IMR-90 (cell line): ENCODE results near the gene PCED1A. TPM values are rescaled to one million over a fixed set of nuclear protein-coding genes. Genes with fewer than 3 reads are reported as not detected.
A peak's percentile ranks its signal among the peaks of the same experiment; 100 is the strongest.

ENCODE experiments used
- ATAC-seq: fragments of 200-7000 bp; cut with Tn5 transposase; 2 replicates; pipeline ENCODE4 v1.9.1; 2020; ENCODE audit warnings: low read depth, mild to moderate bottlenecking, moderate library complexity
- BruUV-seq: library from RNA; stranded (reverse); fragments of 400-500 nt; replicated peaks from 2 replicates; lab custom pipeline; 2021; lab: Mats Ljungman, UMichigan
- CTCF ChIA-PET: fragments of 300-600 bp; formaldehyde crosslinking; extraction: SDS; loops from one replicate; lab custom pipeline; 2021; ENCODE audit warnings: antibody characterized with exemption; lab: Yijun Ruan, JAX
- POLR2A ChIA-PET: fragments of 300-600 bp; sonication (Branson Sonifier 250); formaldehyde crosslinking; loops from one replicate; lab custom pipeline; 2022; ENCODE audit warnings: antibody characterized with exemption; ENCODE audit not compliant: unreplicated experiment; lab: Charles Lee
- DNase-seq: peaks from one replicate; pipeline ENCODE4 v3.0.0; 2013
- H2AFZ ChIP-seq: replicated peaks from 2 replicates; pipeline ENCODE3; 2013; ENCODE audit warnings: low read length, mild to moderate bottlenecking; ENCODE audit not compliant: poor library complexity
- H2AK5ac ChIP-seq: 2 replicates; pipeline ENCODE4 v1.6.1; 2013; ENCODE audit warnings: low read depth, low read length, inconsistent platforms
- H2AK9ac ChIP-seq: replicated peaks from 2 replicates; pipeline ENCODE3; 2013; ENCODE audit warnings: mild to moderate bottlenecking, low read depth, low read length, moderate library complexity; ENCODE audit not compliant: poor library complexity
- H2BK120ac ChIP-seq: 2 replicates; pipeline ENCODE4 v1.6.1; 2013; ENCODE audit warnings: low read depth, low read length, inconsistent platforms
- H2BK15ac ChIP-seq: 3 replicates; pipeline ENCODE4 v1.6.1; 2013; ENCODE audit warnings: low read depth, low read length, inconsistent platforms
- H2BK20ac ChIP-seq: 2 replicates; pipeline ENCODE4 v1.6.1; 2013; ENCODE audit warnings: low read depth, mild to moderate bottlenecking, inconsistent platforms, low read length, moderate library complexity
- H2BK5ac ChIP-seq: 2 replicates; pipeline ENCODE4 v1.6.1; 2013; ENCODE audit warnings: mild to moderate bottlenecking, low read depth, low read length, inconsistent platforms; ENCODE audit not compliant: poor library complexity, severe bottlenecking
- H3K14ac ChIP-seq: replicated peaks from 2 replicates; pipeline ENCODE4 v1.6.1; 2013; ENCODE audit warnings: low read depth, low read length, inconsistent platforms
- H3K18ac ChIP-seq: 2 replicates; pipeline ENCODE4 v1.6.1; 2013; ENCODE audit warnings: low read depth, low read length, control low read depth
- H3K23ac ChIP-seq: 2 replicates; pipeline ENCODE4 v1.6.1; 2013; ENCODE audit warnings: low read depth, low read length, inconsistent platforms
- H3K27ac ChIP-seq: 2 replicates; pipeline ENCODE4 v1.5.1; 2013; ENCODE audit warnings: mild to moderate bottlenecking, control low read depth, low read length; ENCODE audit not compliant: insufficient read depth
- H3K27me3 ChIP-seq: 2 replicates; pipeline ENCODE4 v1.6.1; 2013; ENCODE audit warnings: low read length; ENCODE audit not compliant: control insufficient read depth, insufficient read depth
- H3K36me3 ChIP-seq: 2 replicates; pipeline ENCODE4 v1.6.1; 2013; ENCODE audit warnings: low read length, mixed read lengths; ENCODE audit not compliant: control insufficient read depth, insufficient read depth
- H3K4ac ChIP-seq: 2 replicates; pipeline ENCODE4 v1.6.1; 2013; ENCODE audit warnings: low read depth, low read length, inconsistent platforms
- H3K4me1 ChIP-seq: 2 replicates; pipeline ENCODE4 v1.6.1; 2013; ENCODE audit warnings: low read length, mixed read lengths; ENCODE audit not compliant: control insufficient read depth, insufficient read depth
- H3K4me2 ChIP-seq: 2 replicates; pipeline ENCODE4 v1.6.1; 2013; ENCODE audit warnings: low read depth, mild to moderate bottlenecking, control low read depth, low read length, moderate library complexity
- H3K4me3 ChIP-seq: 2 replicates; pipeline ENCODE4 v1.5.1; 2013; ENCODE audit warnings: low read depth, mild to moderate bottlenecking, control low read depth, low read length, moderate library complexity; ENCODE audit not compliant: insufficient read depth
- H3K56ac ChIP-seq: 2 replicates; pipeline ENCODE4 v1.6.1; 2013; ENCODE audit warnings: low read length, inconsistent platforms; ENCODE audit not compliant: insufficient read depth; ENCODE audit errors: extremely low read depth
- H3K79me1 ChIP-seq, 2 experiments: 2 replicates each; pipeline ENCODE4 v1.6.1; 2013; ENCODE audit warnings: low read length in 2 of 2, inconsistent platforms in 1 of 2, low read depth in 1 of 2
- H3K9ac ChIP-seq: 2 replicates; pipeline ENCODE4 v1.6.1; 2013; ENCODE audit warnings: low read depth, low read length, control low read depth
- H3K9me1 ChIP-seq: 2 replicates; pipeline ENCODE4 v1.6.1; 2013; ENCODE audit warnings: low read length, inconsistent platforms; ENCODE audit not compliant: insufficient read depth
- H3K9me3 ChIP-seq: 2 replicates; pipeline ENCODE4 v1.6.1; 2013; ENCODE audit warnings: low read length; ENCODE audit not compliant: control insufficient read depth, insufficient read depth
- H4K20me1 ChIP-seq: 2 replicates; pipeline ENCODE4 v1.6.1; 2013; ENCODE audit warnings: low read length, inconsistent platforms; ENCODE audit not compliant: insufficient read depth
- H4K5ac ChIP-seq: 2 replicates; pipeline ENCODE4 v1.6.1; 2013; ENCODE audit warnings: mild to moderate bottlenecking, low read depth, low read length, control low read depth
- H4K8ac ChIP-seq, 2 experiments: 2 replicates each; pipeline ENCODE4 v1.6.1; 2013; ENCODE audit warnings: low read depth in 2 of 2, low read length in 2 of 2, control low read depth in 1 of 2, inconsistent platforms in 1 of 2
- H4K91ac ChIP-seq: 2 replicates; pipeline ENCODE4 v1.6.1; 2013; ENCODE audit warnings: low read depth, low read length, inconsistent platforms; ENCODE audit not compliant: insufficient read depth
- CEBPB ChIP-seq: IDR thresholded peaks from 2 replicates; pipeline ENCODE4 v1.6.1; 2012; ENCODE audit warnings: low read depth, low read length, improper control_type of control experiment
- NFE2L2 ChIP-seq: fragments of 150-350 bp; IDR thresholded peaks from 2 replicates; pipeline ENCODE4 v1.6.1; 2016; ENCODE audit warnings: low read depth, mild to moderate bottlenecking, low read length
- WGBS, 2 experiments: methylation state at CpG; one replicate each; pipeline versions ENCODE4 v1.1.5 to v1.1.7; 2013; ENCODE audit warnings: missing lambda C conversion rate in 2 of 2; ENCODE audit not compliant: insufficient read length in 1 of 2; ENCODE audit errors: extremely low coverage in 2 of 2; 5-methylcytosine and 5-hydroxymethylcytosine counted together
- dilution Hi-C: fragments of 300-500 bp; cut with HindIII; formaldehyde crosslinking; loops from one replicate; pipeline ENCODE4 v1.14.3; 2018; ENCODE audit warnings: low sequenced_read_pairs; ENCODE audit not compliant: unreplicated experiment
- in situ Hi-C: fragments of 300-500 bp; cut with MboI; formaldehyde crosslinking; loops from 3 replicates; pipeline ENCODE4 v1.14.3; 2019; ENCODE audit warnings: low sequenced_read_pairs, inconsistent platforms, mixed read lengths
- intact Hi-C: fragments of 100-400 bp; cut with micrococcal nuclease; formaldehyde crosslinking; loops from 2 replicates; pipeline ENCODE4 v1.10.0; 2022
- polyA plus RNA-seq, 3 experiments: library from polyadenylated mRNA; depleted of rRNA; stranded (reverse); fragments of >200 nt; gene quantifications; 2 replicates each; pipeline ENCODE4 v1.2.3, GENCODE V29; 2012; ENCODE audit warnings: low replicate concordance in 1 of 3
- total RNA-seq: library from RNA; depleted of rRNA; stranded (reverse); fragments of >200 nt; gene quantifications from 2 replicates; pipeline ENCODE4 v1.2.3, GENCODE V29; 2012
- TF ChIP-seq, protein P1 (sequence below): conservative IDR thresholded peaks from 2 replicates; pipeline ENCODE4 v1.5.1; 2012; ENCODE audit warnings: mild to moderate bottlenecking, low read depth, low read length, improper control_type of control experiment

Gene PCED1A
- total and polyA plus RNA-seq, 2 of the 4 experiments (the other 2 are of a cell fraction), result 9.7 to 33.4 TPM

DNA sequence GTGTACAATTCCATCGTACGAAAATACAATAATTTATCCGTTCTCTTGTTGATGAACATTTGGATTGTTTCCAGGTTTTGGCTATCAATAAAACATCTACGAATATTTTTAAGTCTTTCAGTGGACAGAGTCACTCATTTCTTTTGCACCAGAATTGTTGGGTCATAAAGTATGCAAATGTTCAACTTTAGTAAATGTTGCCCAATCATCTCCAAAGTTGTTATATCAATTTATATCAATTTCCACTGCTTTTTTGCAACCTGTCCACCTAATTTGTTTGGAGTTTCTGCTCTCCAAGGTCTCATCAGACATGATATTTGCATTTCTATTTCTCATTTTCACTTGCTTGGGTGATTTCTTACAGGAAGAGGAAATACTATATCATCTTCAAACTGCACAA is 13.8 kb downstream of the PCED1A start:
- Histone ChIP-seq H3K9me1 (no peaks in the 10 kb centered on the region; the same call in 1 of the 2 replicates), H3K18ac (no peak overlapping the region), H3K14ac (no peak overlapping the region), H2BK5ac (no peak overlapping the region), H3K27ac (no peak overlapping the region), H2BK20ac (no peak overlapping the region), H3K79me1 (no peaks in the 10 kb centered on the region), H4K8ac (no peak overlapping the region), H4K91ac (no peak overlapping the region), H3K4me3 (no peak overlapping the region), H2AK5ac (no peak overlapping the region), H3K4ac (no peak overlapping the region), H3K27me3 (no peaks in the 10 kb centered on the region; the same call in 1 of the 2 replicates), H3K4me1 (peaks cover 6% of the 10 kb centered on the region; the same call in 1 of the 2 replicates), H3K9ac (no peak overlapping the region), H2AK9ac (no peak overlapping the region), H2BK120ac (no peak overlapping the region), H3K9me3 (no peaks in the 10 kb centered on the region), H2AFZ (no peak overlapping the region), H3K23ac (no peak overlapping the region), H2BK15ac (no peak overlapping the region), H4K5ac (no peak overlapping the region), H3K36me3 (no peaks in the 10 kb centered on the region), H4K20me1 (no peaks in the 10 kb centered on the region), H3K4me2 (no peak overlapping the region), H3K56ac (no peak overlapping the region)
- dilution Hi-C loops (no loop called here), intact Hi-C loops (no loop called here), in situ Hi-C loops (loop anchor here (25.0 kb wide), 1 partner anchor 314 kb away; the partner anchor contains the start of gene ZNF343)
- ATAC-seq, result no peak
- no peak for TF ChIP-seq NFE2L2
- TF ChIP-seq, protein P1, sequence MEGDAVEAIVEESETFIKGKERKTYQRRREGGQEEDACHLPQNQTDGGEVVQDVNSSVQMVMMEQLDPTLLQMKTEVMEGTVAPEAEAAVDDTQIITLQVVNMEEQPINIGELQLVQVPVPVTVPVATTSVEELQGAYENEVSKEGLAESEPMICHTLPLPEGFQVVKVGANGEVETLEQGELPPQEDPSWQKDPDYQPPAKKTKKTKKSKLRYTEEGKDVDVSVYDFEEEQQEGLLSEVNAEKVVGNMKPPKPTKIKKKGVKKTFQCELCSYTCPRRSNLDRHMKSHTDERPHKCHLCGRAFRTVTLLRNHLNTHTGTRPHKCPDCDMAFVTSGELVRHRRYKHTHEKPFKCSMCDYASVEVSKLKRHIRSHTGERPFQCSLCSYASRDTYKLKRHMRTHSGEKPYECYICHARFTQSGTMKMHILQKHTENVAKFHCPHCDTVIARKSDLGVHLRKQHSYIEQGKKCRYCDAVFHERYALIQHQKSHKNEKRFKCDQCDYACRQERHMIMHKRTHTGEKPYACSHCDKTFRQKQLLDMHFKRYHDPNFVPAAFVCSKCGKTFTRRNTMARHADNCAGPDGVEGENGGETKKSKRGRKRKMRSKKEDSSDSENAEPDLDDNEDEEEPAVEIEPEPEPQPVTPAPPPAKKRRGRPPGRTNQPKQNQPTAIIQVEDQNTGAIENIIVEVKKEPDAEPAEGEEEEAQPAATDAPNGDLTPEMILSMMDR, result no peak
- 0 out of 2 replicates have a peak, but pooled peaks have one; percentile 20 for TF ChIP-seq CEBPB
- CTCF ChIA-PET, result interaction anchor here (0.7 kb wide), 1 partner anchor 185 kb away, joined by 4 read pairs; no protein-coding TSS in a partner anchor
- no TSS peak for BruUV-seq
- DNase-seq, result no peak
- POLR2A ChIA-PET, result no interaction called here
- WGBS, 2 experiments, result no CpG with 5 or more reads among the region's 4 CpGs
